Effector memory CD4-positive, alpha-beta T cell (primary cell): ENCODE data around the gene NKAIN2.

ENCODE experiments used
- DNase-seq, 3 donors: peaks; one replicate each; pipeline ENCODE4 v3.0.0-alpha.2; 2020
- H3K27ac ChIP-seq: 2 replicates; pipeline ENCODE4 v1.7.0; 2013; ENCODE audit warnings: mild to moderate bottlenecking, low read length, moderate library complexity; ENCODE audit not compliant: insufficient read depth, poor library complexity, severe bottlenecking
- H3K27me3 ChIP-seq: replicated peaks from 2 replicates; pipeline ENCODE4 v1.7.0; 2013; ENCODE audit warnings: mild to moderate bottlenecking, low read length; ENCODE audit not compliant: insufficient read depth, control insufficient read depth, poor library complexity, severe bottlenecking
- H3K36me3 ChIP-seq: 2 replicates; pipeline ENCODE4 v1.7.0; 2013; ENCODE audit warnings: mild to moderate bottlenecking, low read length, moderate library complexity; ENCODE audit not compliant: control insufficient read depth, insufficient read depth
- H3K4me1 ChIP-seq: 2 replicates; pipeline ENCODE4 v1.7.0; 2013; ENCODE audit warnings: low read length, mild to moderate bottlenecking; ENCODE audit not compliant: control insufficient read depth, insufficient read depth, poor library complexity, severe bottlenecking
- H3K4me3 ChIP-seq: 2 replicates; pipeline ENCODE4 v1.7.0; 2013; ENCODE audit warnings: low read length, low read depth, mild to moderate bottlenecking; ENCODE audit not compliant: insufficient read depth, poor library complexity, severe bottlenecking
- H3K9me3 ChIP-seq: 2 replicates; pipeline ENCODE4 v1.7.0; 2013; ENCODE audit warnings: mild to moderate bottlenecking, low read length, moderate library complexity; ENCODE audit not compliant: control insufficient read depth

The NKAIN2 gene

DNA sequence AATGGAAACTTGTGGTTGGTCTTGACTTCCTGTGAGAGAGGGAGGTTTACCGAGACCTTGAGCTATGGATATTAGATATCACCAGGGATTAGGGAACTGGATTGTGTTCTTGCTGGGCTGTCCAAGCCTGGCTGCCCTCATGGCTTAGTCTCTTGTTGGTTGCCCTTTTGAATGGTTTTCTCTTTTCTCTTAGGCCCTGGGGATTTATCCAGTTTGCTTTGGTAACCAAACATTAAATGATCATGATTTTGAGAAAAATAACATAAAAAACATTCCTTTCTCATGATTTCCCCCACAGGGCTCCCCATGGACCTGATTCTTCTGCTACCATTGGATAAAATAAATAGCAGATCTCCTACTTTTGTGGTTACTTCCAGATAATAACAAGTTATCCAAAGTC lies 852.2 kb downstream of the NKAIN2 start:
- Histone ChIP-seq H3K4me1 (no peaks in the 10 kb centered on the region), H3K27me3 (no peaks in the 10 kb centered on the region), H3K36me3 (no peaks in the 10 kb centered on the region), H3K27ac (no peak overlapping the region), H3K9me3 (no peaks in the 10 kb centered on the region), H3K4me3 (no peak overlapping the region)
- DNase-seq: no peak

GRCh38 chr6:124658053-124658452 lies 854.4 kb downstream of the NKAIN2 start:
- DNase-seq: no peak
- Histone ChIP-seq H3K36me3 (no peaks in the 10 kb centered on the region), H3K27me3 (no peaks in the 10 kb centered on the region), H3K4me3 (no peak overlapping the region), H3K27ac (no peak overlapping the region), H3K9me3 (no peaks in the 10 kb centered on the region), H3K4me1 (no peaks in the 10 kb centered on the region)

- Histone ChIP-seq H3K4me3 (no peak overlapping the region), H3K27me3 (no peaks in the 10 kb centered on the region), H3K4me1 (no peaks in the 10 kb centered on the region), H3K36me3 (no peaks in the 10 kb centered on the region), H3K27ac (no peak overlapping the region), H3K9me3 (no peaks in the 10 kb centered on the region)
- no peak for DNase-seq
These were observed 855.8 kb downstream of the NKAIN2 start for GRCh38 chr6:124659427-124659826.

- Histone ChIP-seq H3K27ac (no peak overlapping the region), H3K36me3 (no peaks in the 10 kb centered on the region), H3K4me3 (no peak overlapping the region), H3K4me1 (no peaks in the 10 kb centered on the region), H3K9me3 (no peaks in the 10 kb centered on the region), H3K27me3 (no peaks in the 10 kb centered on the region)
- no peak for DNase-seq
These were observed 856.5 kb downstream of the NKAIN2 start for GRCh38 chr6:124660185-124660584.

GRCh38 chr6:124661097-124661661 lies 857.5 kb downstream of the NKAIN2 start:
- H3K27me3 ChIP-seq: no peaks in the 10 kb centered on the region
- DNase-seq: no peak
- no peaks in the 10 kb centered on the region for H3K4me1 ChIP-seq
- no peak overlapping the region for H3K27ac ChIP-seq
- H3K9me3 ChIP-seq: no peaks in the 10 kb centered on the region
- no peak overlapping the region for H3K4me3 ChIP-seq
- H3K36me3 ChIP-seq: no peaks in the 10 kb centered on the region

DNA sequence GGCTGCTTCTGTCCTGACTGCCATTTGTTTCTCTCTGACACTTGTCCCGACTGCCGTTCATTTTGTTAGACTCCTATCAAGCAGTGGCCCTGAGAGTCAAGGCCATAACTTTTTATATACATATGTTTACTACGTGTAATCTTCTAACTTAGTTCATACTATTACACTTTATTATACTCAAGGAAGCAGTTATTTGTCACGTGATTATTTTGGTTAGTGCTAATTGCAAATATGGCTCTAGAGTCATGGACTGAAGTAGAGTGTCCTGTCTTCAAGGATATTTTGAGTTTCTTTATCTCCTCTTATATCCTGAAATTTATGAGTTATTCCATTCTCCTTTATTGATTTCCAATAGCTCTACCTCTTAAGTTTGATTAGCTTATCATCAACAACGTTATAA lies 864.4 kb downstream of the NKAIN2 start:
- Histone ChIP-seq H3K27ac (no peak overlapping the region), H3K9me3 (no peaks in the 10 kb centered on the region), H3K4me1 (no peaks in the 10 kb centered on the region), H3K36me3 (no peaks in the 10 kb centered on the region), H3K27me3 (no peaks in the 10 kb centered on the region), H3K4me3 (no peak overlapping the region)
- DNase-seq: no peak

DNA sequence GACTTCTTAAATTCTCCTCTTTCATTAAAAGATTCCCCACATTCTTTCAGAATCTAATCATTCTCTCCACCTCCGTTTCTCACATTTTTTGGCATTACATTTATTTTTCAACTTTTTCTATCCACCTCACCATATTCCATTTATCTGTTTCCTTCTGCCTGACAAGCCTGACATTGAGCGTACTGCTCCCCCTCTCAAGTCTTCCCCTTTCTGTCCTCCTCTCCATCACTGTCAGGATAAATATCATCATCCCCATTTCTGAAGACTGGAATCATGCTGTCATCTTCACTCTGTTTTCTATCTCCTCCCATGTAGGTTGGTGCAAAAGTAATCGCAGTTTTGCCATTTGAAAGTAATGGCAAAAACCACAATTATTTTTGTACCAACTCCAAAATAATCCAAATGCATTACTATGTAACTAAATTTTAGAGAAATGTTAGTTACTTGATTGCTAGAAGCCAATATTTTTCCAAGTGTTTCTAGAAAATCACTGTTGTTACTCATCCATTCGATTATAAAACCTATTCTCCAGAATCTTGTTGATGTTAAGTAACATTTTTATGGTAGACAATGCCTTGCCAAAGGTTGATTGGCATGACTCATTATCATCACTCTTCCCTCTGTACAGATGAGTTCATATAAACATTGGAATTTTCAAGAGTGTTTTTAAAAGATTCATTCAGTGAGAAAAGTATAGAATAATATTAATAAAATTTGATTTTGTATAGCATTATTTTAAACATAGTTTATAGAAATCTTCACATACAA lies 866.2 kb downstream of the NKAIN2 start:
- DNase-seq: no peak
- H3K9me3 ChIP-seq: no peaks in the 10 kb centered on the region
- H3K4me3 ChIP-seq: no peak overlapping the region
- H3K27ac ChIP-seq: no peak overlapping the region
- H3K4me1 ChIP-seq: no peaks in the 10 kb centered on the region
- no peaks in the 10 kb centered on the region for H3K36me3 ChIP-seq
- no peaks in the 10 kb centered on the region for H3K27me3 ChIP-seq

- no peak overlapping the region for H3K4me3 ChIP-seq
- H3K36me3 ChIP-seq: no peaks in the 10 kb centered on the region
- no peaks in the 10 kb centered on the region for H3K4me1 ChIP-seq
- H3K27ac ChIP-seq: no peak overlapping the region
- H3K9me3 ChIP-seq: no peaks in the 10 kb centered on the region
- no peak for DNase-seq
- H3K27me3 ChIP-seq: no peaks in the 10 kb centered on the region
These were observed 867.1 kb downstream of the NKAIN2 start for GRCh38 chr6:124670801-124671200.

DNA sequence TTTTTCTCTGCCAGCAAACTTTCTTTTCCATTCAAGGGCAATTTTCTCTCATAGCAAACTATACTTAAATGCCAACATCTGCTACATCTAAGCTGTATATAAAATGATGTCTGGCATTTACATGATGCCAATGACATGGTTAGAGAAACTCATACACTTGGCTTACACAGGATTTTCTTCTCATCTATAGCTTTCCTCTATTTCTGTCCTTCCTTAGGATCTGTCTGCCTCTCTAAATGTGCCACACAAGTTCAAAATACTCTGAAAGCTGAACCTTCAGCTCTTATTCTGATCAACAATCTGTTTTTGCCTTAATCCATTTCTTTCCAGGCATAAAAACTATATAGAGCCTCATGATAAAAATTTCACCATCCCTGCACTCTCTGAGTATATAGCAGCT lies 867.7 kb downstream of the NKAIN2 start:
- Histone ChIP-seq H3K9me3 (no peaks in the 10 kb centered on the region), H3K4me3 (no peak overlapping the region), H3K4me1 (no peaks in the 10 kb centered on the region), H3K36me3 (no peaks in the 10 kb centered on the region), H3K27ac (no peak overlapping the region), H3K27me3 (no peaks in the 10 kb centered on the region)
- DNase-seq: no peak

DNA sequence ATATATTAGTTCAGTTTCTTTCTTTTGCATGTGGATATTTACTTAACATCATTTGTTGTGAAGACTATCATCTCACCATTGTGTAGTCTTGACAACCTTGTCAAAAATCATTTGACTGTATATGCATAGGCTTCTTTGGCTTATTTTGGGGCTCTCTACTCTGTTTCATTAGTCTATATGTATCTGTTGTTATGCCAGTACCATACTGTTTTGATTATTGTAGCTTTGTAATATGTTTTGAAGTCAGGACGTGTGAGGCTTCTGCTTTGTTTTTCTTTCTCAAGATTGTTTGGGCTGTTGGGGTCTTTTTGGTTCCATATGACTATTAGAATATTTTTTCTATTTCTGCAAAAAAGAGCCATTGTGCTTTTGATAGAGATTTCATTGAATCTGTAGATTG lies 870.4 kb downstream of the NKAIN2 start:
- no peaks in the 10 kb centered on the region for H3K9me3 ChIP-seq
- no peaks in the 10 kb centered on the region for H3K36me3 ChIP-seq
- no peak overlapping the region for H3K4me3 ChIP-seq
- no peak for DNase-seq
- no peaks in the 10 kb centered on the region for H3K4me1 ChIP-seq
- no peaks in the 10 kb centered on the region for H3K27me3 ChIP-seq
- H3K27ac ChIP-seq: no peak overlapping the region
